ENCODE results near the gene PRADC1.

The PRADC1 gene

DNA sequence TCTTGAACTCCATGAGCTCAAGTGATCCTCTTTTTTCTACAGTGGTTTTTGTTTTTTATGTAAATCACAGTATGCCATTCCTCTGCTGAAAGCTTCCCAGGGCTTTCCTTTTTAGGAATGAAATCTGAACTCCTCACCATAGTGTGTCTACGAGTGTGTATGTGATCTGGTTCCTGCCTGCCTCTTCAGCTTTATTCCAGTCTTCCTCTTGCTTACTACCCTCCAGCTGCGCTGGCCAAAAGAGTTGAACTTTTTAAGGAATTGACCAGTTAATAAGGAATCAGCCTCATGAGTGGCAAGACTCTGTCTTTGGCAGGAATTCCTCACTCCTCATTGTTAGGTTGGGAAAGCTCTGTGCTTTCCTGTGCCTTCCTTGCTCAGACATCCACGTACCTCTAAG, 5.1 kb upstream of the PRADC1 start:
- in situ Hi-C loops (cut with MboI; ENCODE audit: low pct_unique_long_range_greater_than_20kb, low sequenced_read_pairs, unreplicated experiment) = no loop called here
- TF ChIP-seq, protein P1, sequence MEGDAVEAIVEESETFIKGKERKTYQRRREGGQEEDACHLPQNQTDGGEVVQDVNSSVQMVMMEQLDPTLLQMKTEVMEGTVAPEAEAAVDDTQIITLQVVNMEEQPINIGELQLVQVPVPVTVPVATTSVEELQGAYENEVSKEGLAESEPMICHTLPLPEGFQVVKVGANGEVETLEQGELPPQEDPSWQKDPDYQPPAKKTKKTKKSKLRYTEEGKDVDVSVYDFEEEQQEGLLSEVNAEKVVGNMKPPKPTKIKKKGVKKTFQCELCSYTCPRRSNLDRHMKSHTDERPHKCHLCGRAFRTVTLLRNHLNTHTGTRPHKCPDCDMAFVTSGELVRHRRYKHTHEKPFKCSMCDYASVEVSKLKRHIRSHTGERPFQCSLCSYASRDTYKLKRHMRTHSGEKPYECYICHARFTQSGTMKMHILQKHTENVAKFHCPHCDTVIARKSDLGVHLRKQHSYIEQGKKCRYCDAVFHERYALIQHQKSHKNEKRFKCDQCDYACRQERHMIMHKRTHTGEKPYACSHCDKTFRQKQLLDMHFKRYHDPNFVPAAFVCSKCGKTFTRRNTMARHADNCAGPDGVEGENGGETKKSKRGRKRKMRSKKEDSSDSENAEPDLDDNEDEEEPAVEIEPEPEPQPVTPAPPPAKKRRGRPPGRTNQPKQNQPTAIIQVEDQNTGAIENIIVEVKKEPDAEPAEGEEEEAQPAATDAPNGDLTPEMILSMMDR (IDR thresholded peaks at IDR 0.05; ENCODE audit: extremely low read depth, insufficient read depth, missing control alignments) = no peak

DNA sequence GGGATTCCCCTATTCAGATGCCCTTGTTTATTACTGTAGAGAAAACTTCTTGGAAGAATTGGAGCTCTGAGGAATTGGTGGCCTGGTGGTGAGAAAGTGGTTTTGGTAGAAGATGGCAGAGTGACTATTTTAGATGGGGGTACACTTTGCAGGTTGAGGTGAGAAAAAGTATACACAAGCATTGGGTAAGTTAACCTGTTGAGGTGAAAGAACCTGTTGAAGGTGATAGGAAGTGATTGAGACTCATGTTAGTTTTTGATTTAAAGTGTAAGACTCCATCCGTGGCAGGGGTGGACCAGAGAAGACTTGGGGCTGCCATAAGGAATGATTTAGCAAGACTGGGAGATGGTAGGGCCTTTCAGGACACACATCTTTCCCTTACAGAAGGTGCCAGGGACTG, 4.1 kb upstream of the PRADC1 start:
- in situ Hi-C loops (cut with MboI; ENCODE audit: low pct_unique_long_range_greater_than_20kb, low sequenced_read_pairs, unreplicated experiment) = no loop called here
- TF ChIP-seq, protein P1 (IDR thresholded peaks at IDR 0.05; ENCODE audit: extremely low read depth, insufficient read depth, missing control alignments) = no peak
- DNase-seq (ENCODE audit: low spot score) = no peak

More for the DNA sequence above, 5.1 kb upstream of the PRADC1 start:
- no peak for DNase-seq (ENCODE audit: low spot score)

DNA sequence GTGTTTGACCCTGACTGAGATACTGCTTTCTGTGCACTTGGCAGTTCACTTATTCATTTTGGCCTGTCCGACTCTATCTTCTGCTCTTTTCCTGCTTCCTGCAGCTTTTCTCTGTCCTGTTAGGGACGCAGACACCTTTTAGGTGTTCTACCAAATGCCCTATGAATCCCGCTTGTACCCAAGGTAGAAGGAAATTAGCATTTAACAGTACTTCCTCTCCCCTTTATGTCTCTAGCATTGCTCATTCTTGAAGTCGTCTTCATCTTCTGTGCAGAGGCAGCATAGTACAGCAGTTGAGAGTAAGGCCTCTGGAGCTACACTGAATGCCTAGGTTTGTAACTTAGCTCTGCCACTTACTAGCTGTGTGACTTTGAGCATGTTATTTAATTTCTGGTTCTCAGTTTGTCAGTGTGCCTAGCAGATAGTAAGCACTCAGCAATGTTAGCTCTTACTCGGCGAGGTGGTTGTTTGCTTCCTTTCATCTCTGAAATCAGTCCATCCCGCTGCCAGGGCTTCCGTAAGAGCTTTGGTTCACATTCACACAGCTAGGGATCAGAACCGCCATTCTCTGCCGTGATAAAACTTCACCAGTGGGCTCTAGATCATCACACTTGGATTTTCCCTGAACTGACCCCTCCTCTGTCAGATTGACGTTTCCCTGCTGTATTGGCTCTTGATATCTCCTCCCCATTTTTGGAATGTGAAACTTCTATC, 2.4 kb upstream of the PRADC1 start:
- no peak for DNase-seq (ENCODE audit: low spot score)
- in situ Hi-C loops (cut with MboI; ENCODE audit: low pct_unique_long_range_greater_than_20kb, low sequenced_read_pairs, unreplicated experiment) = no loop called here
- TF ChIP-seq, protein P1 (IDR thresholded peaks at IDR 0.05; ENCODE audit: extremely low read depth, insufficient read depth, missing control alignments) = no peak

DNA sequence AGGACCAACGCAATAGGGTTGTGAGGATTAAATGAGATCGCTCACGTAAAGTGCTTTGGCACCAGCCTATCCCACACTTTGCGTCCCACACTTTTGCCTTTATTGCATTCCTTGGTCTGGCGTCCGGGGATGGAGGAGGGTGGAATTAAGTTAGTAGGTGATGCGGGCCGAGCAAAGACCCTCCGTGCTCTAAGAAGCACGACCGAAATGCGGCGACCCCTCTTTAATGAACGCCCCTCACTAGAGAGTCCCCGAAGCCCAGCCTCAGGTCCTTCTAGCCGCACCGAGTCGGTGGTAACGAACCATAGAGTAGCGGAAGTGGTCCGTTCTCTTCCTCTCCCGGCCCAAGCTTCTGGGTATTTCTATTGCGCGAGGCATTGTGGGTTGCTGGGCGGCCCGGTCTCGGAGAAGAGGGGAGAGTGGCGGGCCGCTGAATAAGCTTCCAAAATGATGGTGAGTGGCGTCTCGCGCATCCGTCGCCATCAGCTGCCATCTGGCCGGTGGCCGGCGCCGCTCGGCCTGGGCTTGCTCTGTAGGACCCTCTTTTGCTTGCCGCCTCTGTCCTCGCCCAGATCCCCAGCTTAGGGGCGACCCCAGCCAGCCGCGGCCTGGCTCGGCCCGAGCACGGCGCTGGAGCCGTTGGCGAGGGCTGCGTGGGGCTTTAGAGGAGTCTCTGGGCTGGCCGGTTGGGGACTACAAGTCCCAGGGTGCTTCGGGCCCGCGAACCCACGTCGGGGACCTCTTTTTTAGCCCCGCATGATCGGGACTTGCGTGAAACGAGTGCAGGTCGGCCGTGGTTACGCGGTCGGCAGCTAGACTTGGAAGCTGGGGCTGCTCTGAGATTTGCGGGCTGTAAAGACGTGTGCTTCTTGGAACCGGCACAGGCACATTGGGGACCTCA, 1.1 kb upstream of the PRADC1 start, which contains the start of gene CCT7:
CCT7 (plus strand) TSS at position 377 of the 901 bp plus-strand sequence; CDS start at position 448, 71 bp downstream.
- in situ Hi-C loops (cut with MboI; ENCODE audit: low pct_unique_long_range_greater_than_20kb, low sequenced_read_pairs, unreplicated experiment) = no loop called here
- TF ChIP-seq, protein P1 (IDR thresholded peaks at IDR 0.05; ENCODE audit: extremely low read depth, insufficient read depth, missing control alignments) = no peak
- peak; percentile 93 for DNase-seq (ENCODE audit: low spot score)

DNA sequence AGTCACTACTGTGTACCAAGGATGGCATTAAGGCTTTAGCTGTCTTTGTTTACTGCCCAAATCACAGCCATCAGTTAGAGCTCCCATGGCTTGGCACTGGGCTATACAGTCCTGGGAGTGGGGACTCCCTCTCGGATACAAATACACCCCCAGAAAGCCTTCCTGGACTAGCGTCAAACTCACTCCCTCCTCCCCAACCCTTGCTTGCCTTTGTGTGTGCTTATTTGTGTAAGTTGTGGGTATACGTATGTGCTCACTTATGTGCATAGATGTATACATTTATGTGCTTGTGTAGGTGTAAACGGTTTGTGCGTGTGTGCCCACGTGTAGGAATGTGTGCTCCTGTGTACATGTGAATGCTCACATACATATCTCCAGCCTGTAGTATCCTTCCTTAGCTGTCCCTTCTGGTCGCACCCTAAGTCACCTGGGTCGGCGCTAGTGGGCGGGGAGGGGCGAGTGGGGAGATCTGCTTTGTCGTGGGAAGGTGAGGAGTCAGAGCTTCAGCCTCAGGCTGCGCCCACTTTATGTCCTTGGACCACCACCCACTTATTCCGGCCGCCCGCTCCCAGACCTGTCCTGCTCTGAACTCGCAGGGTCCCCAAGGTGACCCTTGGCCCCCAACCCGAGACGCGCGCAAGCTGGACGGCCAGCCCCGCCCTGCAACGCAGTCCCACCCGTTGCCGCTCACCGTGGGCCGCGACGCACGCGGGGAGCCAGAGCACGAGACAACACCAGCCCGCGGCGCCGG, 461 bp downstream of the PRADC1 start:
- TF ChIP-seq, protein P1 (IDR thresholded peaks at IDR 0.05; ENCODE audit: extremely low read depth, insufficient read depth, missing control alignments) = peak; percentile 20
- in situ Hi-C loops (cut with MboI; ENCODE audit: low pct_unique_long_range_greater_than_20kb, low sequenced_read_pairs, unreplicated experiment) = no loop called here
- DNase-seq (ENCODE audit: low spot score) = peak; percentile 46

DNA sequence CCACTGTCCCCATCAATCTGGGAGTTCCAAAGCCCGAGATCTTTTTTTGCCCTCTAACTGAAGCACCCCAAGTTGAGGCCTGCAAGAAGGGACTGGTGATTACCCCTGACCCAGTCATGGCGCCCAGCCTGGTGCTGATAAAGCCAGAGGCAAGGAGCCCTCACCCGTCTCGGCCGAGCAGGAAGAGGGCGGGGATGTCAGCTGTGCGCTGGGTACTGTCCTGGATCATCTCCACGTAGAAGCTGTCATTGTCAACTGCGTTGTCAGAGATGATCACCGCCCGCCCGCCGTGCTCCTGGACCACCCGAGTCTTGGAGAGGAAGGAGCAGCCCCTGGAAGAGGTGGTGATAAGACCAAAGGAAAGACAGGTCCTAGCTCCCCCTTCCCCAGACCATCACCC, 4.4 kb downstream of the PRADC1 start:
- TF ChIP-seq, protein P1 (IDR thresholded peaks at IDR 0.05; ENCODE audit: extremely low read depth, insufficient read depth, missing control alignments) = no peak
- in situ Hi-C loops (cut with MboI; ENCODE audit: low pct_unique_long_range_greater_than_20kb, low sequenced_read_pairs, unreplicated experiment) = no loop called here
- no peak for DNase-seq (ENCODE audit: low spot score)

Data from GM13977 (cell line).